ENCODE results near the gene IFFO2.

Gene IFFO2

GRCh38 chr1:18951416-18951815, 5.1 kb downstream of the IFFO2 start:
- peak in 1 of 56 donors; percentile 7 for DNase-seq

DNA sequence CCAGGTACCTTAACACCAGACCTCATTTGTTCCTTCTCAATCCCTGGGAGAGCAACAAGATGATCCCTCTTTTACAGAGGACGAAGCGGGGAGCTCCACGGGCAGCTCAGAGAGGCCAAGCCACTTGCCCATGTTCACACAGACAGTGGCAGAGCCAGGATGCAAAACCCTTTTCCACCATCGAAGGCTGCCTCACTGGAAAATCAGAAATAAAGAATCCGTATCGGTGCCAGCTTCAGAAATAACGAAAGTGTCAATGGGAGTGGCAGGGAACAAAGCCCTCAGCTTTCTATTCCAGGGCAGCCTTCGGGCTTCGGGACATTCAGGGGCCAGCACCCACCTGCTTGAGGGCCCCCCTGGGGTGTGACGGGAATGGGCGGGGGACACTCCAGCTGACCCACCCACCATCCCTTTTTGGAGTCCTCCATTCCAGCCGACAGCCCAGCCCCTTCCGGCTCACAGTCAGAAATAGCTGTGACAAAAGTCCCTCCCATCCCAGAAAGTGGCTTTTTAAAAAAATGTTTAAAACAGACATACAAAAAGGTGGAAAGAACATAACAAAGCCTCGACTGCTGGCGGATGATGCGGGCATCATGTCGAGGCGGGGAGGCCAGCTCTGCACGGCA, 6.0 kb downstream of the IFFO2 start:
- DNase-seq = peak in 5 of 56 donors; percentile 39 to 66 (median 43)

DNA sequence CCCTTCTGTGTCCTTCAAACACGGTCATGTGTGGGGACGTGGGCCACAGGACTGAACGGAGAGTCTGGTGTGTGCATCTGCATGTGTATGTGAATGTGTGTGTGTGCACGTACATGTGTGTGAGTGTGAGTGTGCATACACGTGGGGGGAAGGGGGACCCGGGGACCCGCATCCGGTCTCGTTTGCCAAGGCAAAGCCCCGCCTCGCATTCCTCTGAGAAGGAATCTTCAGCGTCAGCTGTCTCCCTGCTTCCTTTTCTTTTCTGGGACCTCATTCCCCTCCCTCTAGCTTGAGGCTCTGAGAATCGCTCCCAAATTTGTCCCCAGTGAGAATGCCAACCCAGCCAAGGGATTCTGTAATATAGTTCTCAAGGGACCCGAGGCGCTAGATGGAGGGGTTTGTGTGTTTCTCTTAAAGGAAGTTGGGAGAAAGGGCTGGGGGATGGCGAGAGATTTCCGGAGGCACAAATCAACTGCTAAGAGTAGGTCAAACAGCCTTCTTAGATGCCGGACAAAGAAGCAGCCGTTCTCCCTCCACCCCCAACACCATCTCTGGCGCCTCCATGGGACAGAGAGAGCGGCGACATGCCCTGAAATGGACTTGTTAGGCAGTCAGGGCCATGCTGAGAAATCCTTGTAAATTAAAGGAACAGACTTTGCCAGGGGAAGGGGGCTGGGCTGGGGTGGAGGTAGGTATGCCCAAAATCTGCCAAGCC, 6.6 kb downstream of the IFFO2 start:
- peak in 44 of 56 donors; percentile 8 to 76 (median 46) for DNase-seq

DNA sequence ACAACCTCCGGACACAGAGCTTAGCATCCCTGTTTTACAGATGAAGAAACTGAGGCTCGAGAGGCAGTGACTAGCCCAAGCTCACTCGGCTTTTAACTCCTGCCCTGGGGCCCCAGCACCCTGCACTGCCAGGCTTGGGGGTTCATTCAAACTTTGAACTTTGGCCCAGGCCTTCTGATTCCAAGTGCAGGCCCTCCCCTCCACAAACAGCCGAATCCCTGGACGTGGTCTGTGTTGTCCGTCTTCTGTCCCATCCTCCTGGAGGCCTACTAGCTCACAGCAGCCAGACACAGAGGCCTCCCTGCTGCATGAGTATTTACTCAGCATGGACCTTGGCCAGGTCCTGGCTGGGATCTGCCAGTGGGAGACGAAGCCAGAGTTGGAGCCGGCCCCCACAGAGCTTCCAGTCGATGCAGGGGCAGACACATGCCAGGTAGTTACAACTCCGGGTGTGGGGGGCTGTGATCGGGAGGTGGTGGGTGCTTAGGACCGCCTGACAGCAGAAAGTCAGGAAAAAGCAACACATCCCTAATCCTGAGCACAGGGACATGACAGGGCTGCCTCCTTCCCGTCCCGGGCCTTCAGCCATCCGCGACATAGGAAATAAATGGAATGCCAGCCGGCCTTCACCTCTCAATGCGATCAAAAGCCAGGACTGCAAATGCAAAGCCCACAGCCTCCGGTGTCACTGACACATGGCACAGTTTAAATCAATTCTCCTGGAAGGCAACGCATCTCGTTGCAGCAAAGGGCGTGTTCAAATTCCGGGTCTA, 7.4 kb downstream of the IFFO2 start:
- no peak for DNase-seq

DNA sequence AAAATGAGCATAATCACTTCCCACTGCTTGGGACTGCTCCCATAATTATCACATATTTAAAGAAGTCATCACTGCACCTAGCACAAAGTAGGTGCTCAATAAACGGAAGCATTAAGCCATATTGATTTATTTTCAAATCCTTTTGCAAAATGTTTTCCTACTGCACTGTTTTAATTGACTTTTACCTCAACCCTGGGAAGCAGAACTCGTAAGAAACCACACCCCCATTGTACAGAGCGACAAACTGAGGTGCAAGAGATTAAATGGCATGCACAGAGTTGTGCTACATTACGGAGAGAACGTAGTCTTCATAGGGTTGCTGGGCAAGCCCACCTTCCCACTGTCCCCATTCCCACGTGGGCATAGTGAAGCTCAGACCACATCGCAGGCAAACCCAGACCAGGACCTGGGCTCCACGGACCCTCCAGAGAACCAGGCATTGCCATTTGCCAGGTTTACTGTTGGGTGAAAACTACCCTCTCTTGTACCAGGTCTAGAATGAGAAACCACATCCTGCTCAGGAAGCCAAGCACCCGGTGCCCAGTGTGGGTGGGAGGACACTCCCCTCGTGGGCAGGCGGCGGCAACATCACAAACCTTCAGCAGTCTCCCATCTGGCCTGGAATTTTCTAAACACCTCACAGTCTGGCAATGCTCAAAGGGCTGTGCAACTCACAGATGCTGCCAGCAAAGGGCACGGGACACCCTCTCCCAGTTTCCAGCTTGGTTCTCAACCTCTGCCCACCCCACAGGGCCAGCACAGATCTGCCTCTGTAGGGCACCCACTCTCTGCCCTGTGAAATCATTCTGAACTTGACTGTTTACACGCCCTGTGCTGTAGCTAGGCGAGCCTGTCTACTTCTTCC, 8.2 kb downstream of the IFFO2 start:
- peak in 3 of 56 donors; percentile 11 to 30 (median 16) for DNase-seq

GRCh38 chr1:18947570-18947969, 8.9 kb downstream of the IFFO2 start:
- DNase-seq = peak in 2 of 56 donors; percentile 13 to 48

DNA sequence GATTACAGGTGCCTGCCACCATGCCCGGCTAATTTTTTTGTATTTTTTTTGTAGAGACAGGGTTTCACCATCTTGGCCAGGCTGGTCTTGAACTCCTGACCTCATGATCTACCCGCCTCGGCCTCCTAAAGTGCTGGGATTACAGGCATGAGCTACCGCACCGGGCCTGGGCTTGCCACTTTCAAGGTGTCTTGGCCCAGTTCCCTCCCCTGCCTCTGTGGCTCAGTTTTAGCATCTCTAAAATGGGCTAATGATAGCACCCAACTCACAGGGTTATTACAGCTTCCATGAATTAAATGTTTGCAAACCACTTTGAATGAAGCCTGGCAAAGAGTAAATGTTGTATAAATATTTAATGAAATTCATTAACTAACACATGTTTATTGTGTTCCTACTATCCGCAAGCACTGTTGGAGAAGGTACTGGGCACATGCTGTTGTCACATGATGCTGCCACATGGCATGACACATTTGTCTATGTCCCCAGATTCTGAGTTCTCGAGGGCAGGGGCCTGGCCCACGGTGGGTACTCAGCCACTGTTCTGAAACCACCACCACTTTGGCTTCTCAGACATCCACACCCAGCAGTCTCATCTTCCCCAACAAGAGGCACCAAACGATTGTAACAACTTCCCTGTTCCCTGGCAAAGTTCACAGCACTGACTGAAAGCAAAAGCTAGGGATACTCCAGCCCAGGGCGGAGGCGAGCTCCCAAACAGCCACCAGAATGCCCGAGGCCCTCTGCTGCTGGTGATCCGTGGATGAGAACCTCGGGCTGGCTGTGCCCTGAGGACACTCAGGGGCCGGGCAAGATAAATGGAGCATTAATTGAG, 9.7 kb downstream of the IFFO2 start:
- DNase-seq = peak in 5 of 56 donors; percentile 18 to 40 (median 33)

DNA sequence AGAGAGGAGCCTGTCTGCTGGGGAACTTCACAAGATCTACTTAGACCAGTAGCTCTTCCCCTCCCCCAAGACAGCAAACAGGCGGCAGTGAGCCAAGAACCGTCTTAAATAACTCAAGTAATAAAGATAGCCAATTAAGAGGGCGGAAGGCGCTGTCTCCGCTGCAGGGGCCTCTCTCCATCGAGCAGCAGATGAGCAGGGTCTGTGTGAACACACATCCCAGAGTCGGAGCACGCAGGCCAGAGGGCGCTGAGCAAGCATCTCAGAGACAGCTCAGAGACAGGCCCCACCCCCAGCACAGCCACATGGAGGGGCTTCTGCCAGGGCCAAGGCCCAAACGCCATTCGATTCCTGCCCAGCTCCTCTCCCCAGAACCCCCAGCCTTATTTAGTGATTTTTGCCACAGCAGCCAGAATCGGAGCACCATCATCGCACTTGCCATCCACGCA, 11.1 kb downstream of the IFFO2 start:
- peak in 29 of 56 donors; percentile 25 to 79 (median 50) for DNase-seq

DNA sequence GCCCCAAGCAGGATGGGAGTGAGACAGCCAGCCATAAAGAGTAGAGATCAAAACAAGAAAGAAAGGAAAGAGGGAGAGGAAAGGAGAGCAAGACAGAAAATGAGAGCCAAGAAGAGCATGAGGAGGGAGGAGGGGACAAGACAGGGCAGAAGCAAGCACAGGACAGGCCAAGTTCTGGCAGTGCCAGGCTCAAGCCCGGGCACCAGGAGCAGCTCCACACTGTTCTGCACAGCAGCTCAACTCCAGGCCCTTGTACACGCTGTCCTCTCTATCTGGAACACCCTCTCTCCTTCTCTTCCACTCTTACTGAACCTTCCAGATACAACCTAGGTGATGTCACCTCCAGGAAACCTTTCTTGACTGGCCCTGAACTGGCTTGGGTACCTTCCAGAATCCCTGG, 11.7 kb downstream of the IFFO2 start:
- DNase-seq = peak in 9 of 56 donors; percentile 24 to 60 (median 31)

DNA sequence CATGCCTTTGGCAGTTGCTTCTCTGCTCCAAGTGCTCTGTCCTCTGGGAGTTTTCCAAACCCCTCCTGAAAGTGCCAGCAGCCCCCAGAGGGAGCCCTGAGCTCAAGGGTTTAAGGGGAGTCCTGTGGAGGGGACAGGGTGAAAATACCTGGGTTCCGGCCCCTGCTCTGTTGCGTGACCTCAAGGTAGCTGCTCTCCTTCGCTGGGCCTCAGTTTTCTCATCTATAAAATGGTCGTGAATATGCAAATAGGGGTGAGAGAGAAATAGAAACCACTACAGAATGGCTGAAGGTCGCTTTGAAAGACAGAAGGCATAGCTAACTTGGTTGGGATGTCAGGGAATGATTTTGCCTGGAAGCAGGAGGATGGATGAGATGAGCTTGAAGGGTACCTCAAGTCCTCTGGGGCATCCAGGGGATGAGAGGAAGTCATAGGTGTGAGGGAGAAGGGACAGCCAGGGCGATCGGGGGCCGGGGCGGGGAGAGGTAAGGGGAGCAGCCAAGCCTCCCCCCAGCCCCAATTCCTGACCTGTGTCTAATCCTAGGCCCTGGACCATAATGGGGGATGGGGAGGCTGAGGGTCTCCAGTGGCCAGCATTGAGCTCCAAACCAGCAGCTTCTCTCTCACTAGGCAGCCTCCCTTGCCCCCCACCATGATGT, 12.4 kb downstream of the IFFO2 start:
- DNase-seq = no peak

DNA sequence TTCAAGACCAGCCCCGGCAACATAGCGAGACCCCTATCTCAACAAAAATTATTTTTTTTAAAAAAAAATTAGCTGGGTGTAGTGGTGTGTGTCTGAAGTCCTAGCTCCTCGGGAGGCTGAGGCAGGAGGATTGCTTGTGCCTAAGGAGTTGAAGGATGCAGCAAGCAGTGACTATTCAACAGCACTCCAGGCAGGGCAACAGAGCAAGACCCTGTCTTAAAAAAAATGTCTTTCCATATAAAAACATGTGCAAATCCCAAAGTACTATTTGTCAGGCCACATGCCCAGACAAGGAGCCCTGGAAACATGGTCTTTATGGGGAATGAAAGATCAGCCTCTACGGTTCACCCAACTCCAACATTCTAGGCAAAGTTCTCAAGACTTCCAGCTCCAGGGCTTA, 13.3 kb downstream of the IFFO2 start:
- no peak for DNase-seq

GRCh38 chr1:18942340-18942739, 14.1 kb downstream of the IFFO2 start:
- DNase-seq = no peak

GRCh38 chr1:18941221-18942141, 15.0 kb downstream of the IFFO2 start:
- peak in 54 of 56 donors; percentile 40 to 95 (median 81) for DNase-seq

- DNase-seq = peak in 3 of 56 donors; percentile 19 to 39 (median 25)
These were observed 16.0 kb downstream of the IFFO2 start for GRCh38 chr1:18940303-18941020.

DNA sequence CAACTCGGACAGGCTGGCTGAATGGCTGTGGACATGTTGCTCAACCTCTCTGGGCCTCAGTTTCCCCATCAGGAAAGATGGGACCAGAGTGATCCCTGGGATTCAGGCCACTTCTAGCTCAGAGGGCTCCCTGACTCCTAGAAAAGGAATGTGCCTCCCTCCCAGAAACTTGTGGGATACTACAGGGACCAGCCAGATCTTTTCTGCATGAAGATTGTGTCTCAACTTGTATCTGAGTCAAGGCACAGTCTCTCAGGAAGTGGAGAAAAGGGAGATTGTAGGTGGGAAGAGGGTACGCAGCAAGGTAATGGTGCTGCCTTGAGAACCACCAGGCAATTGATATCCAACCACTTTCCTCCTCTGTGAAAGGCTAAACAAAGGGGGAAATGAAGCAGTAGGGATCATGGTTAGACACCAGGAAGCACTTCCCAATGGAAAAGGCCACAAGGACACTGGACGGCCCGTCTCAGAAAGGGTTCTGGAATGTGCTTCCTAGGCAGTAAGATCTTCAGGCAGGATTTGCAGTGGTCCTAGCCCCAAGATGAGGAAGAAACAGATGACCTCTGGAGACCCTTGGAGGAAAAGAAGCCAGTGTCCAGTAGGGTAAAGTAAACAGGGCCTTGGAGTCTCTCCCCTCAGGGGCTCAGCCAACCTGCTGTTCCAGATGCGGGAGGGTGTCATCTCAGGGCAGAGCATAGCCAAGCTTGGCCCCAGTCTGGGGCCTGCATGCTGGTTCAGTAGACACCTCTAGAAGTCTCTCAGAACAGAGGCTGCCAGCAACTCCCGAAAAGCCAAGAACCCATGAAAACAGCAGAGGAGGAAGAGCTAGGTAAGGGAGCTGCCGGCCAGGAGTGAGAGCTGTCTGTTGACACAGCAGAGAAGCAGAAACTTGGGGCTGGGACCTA, 16.8 kb downstream of the IFFO2 start:
- no peak for DNase-seq

- peak in 32 of 56 donors; percentile 18 to 80 (median 44) for DNase-seq
These were observed 17.8 kb downstream of the IFFO2 start for GRCh38 chr1:18938707-18939070.
